ENCODE data around the gene MAP2K3. TPM values are rescaled to one million over a fixed set of nuclear protein-coding genes. Genes with fewer than 3 reads are reported as not detected.
"Not testable (repeated sequence)": the region's sequence is repeated elsewhere in the genome, so short reads cannot be mapped to it uniquely, and the experiment has no call there.

Gene MAP2K3
- total and polyA plus RNA-seq, 12 donors: 6.4 to 64.8 (median 32.2) TPM

GRCh38 chr17:21303441-21304065 is 19.0 kb downstream of the MAP2K3 start:
- peak in 2 of 7 donors; percentile 6 to 13 for DNase-seq
- Histone ChIP-seq H3K4me3 (no peak overlapping the region), H3K9me3 (replicated peaks in 1 of 3) (peaks cover 0 to 2% (median 0%) of the 10 kb centered on the region in 3 donors), H3K27ac (no peak overlapping the region), H3K27me3 (no peaks in the 10 kb centered on the region), H3K36me3 (replicated peaks in 1 of 2) (peaks cover 0 to 77% of the 10 kb centered on the region in 2 donors), H3K4me1 (replicated peaks in 1 of 2) (no peaks in the 10 kb centered on the region)
- TF ChIP-seq CTCF (IDR thresholded peaks at IDR 0.05) (no peak), POLR2A (IDR thresholded peaks at IDR 0.05) (no peak)
- 76 to 85% (median 80%) methylated on average over 8 of the region's 8 CpGs for WGBS, 4 donors
- intact Hi-C loops (cut with DNase I): no loop called here

GRCh38 chr17:21304091-21304490 is 19.6 kb downstream of the MAP2K3 start:
- Histone ChIP-seq H3K27me3 (no peaks in the 10 kb centered on the region), H3K9me3 (replicated peaks in 1 of 3) (peaks cover 0 to 8% (median 0%) of the 10 kb centered on the region in 3 donors), H3K4me1 (replicated peaks in 1 of 2) (no peaks in the 10 kb centered on the region), H3K36me3 (replicated peaks in 1 of 2) (peaks cover 0 to 77% of the 10 kb centered on the region in 2 donors), H3K4me3 (no peak overlapping the region), H3K27ac (no peak overlapping the region)
- 66 to 78% (median 74%) methylated on average over 8 to 9 of the region's 9 CpGs for WGBS, 4 donors
- peak in 3 of 7 donors; percentile 12 to 20 (median 16) for DNase-seq
- intact Hi-C loops (cut with DNase I): no loop called here
- no peak for TF ChIP-seq POLR2A (IDR thresholded peaks at IDR 0.05)
- no peak for TF ChIP-seq CTCF (IDR thresholded peaks at IDR 0.05)

GRCh38 chr17:21304551-21305151 is 20.1 kb downstream of the MAP2K3 start:
- peak in 5 of 7 donors; percentile 5 to 49 (median 13) for DNase-seq
- H3K27ac ChIP-seq; intact Hi-C loops (cut with DNase I); H3K9me3 ChIP-seq (replicated peaks in 1 of 3); H3K4me1 ChIP-seq (replicated peaks in 1 of 2); H3K27me3 ChIP-seq; H3K4me3 ChIP-seq: not testable (repeated sequence)
- WGBS, 4 donors: 83 to 90% (median 85%) methylated on average over 12 to 17 of the region's 17 CpGs
- H3K36me3 ChIP-seq (replicated peaks in 1 of 2): peaks cover 0 to 74% of the 10 kb centered on the region in 2 donors

GRCh38 chr17:21305431-21306180 is 21.1 kb downstream of the MAP2K3 start:
- WGBS, 4 donors: 87 to 96% (median 92%) methylated on average over 14 to 20 of the region's 20 CpGs
- H3K4me1 ChIP-seq (replicated peaks in 1 of 2); H3K9me3 ChIP-seq (replicated peaks in 1 of 3); intact Hi-C loops (cut with DNase I); H3K27me3 ChIP-seq; H3K27ac ChIP-seq; H3K4me3 ChIP-seq: not testable (repeated sequence)
- peaks cover 0 to 70% of the 10 kb centered on the region in 2 donors for H3K36me3 ChIP-seq (replicated peaks in 1 of 2)
- peak in 4 of 7 donors; percentile 4 to 49 (median 14) for DNase-seq

GRCh38 chr17:21306611-21307272 is 22.2 kb downstream of the MAP2K3 start:
- H3K9me3 ChIP-seq (replicated peaks in 1 of 3); H3K4me1 ChIP-seq (replicated peaks in 1 of 2); intact Hi-C loops (cut with DNase I); H3K27me3 ChIP-seq; H3K4me3 ChIP-seq; H3K27ac ChIP-seq: not testable (repeated sequence)
- WGBS, 4 donors: 75 to 78% (median 76%) methylated on average over 5 to 8 of the region's 8 CpGs
- peaks cover 0 to 60% of the 10 kb centered on the region in 2 donors for H3K36me3 ChIP-seq (replicated peaks in 1 of 2)
- peak in 2 of 7 donors; percentile 9 to 27 for DNase-seq

GRCh38 chr17:21307273-21307625 is 22.7 kb downstream of the MAP2K3 start:
- H3K9me3 ChIP-seq (replicated peaks in 1 of 3); H3K27me3 ChIP-seq; intact Hi-C loops (cut with DNase I); H3K27ac ChIP-seq; H3K4me3 ChIP-seq; H3K4me1 ChIP-seq (replicated peaks in 1 of 2): not testable (repeated sequence)
- H3K36me3 ChIP-seq (replicated peaks in 1 of 2): peaks cover 0 to 61% of the 10 kb centered on the region in 2 donors
- DNase-seq: peak in 2 of 7 donors; percentile 9 to 28
- WGBS, 4 donors: 22 to 72% (median 64%) methylated on average over 2 to 5 of the region's 5 CpGs

- H3K4me1 ChIP-seq (replicated peaks in 1 of 2); intact Hi-C loops (cut with DNase I); H3K9me3 ChIP-seq (replicated peaks in 1 of 3); H3K27ac ChIP-seq; H3K27me3 ChIP-seq; H3K4me3 ChIP-seq: not testable (repeated sequence)
- H3K36me3 ChIP-seq (replicated peaks in 1 of 2): peaks cover 0 to 59% of the 10 kb centered on the region in 2 donors
- peak in 2 of 7 donors; percentile 18 to 49 for DNase-seq
- 89 to 95% (median 93%) methylated on average over 6 of the region's 6 CpGs for WGBS, 4 donors
These were observed 24.4 kb downstream of the MAP2K3 start for GRCh38 chr17:21308931-21309381.

GRCh38 chr17:21310061-21310765 is 25.7 kb downstream of the MAP2K3 start:
- intact Hi-C loops (cut with DNase I); H3K27me3 ChIP-seq; H3K9me3 ChIP-seq (replicated peaks in 1 of 3); H3K4me1 ChIP-seq (replicated peaks in 1 of 2); H3K27ac ChIP-seq; H3K4me3 ChIP-seq: not testable (repeated sequence)
- DNase-seq: peak in 3 of 7 donors; percentile 14 to 44 (median 19)
- 72 to 95% (median 81%) methylated on average over 14 to 16 of the region's 16 CpGs for WGBS, 4 donors
- peaks cover 0 to 58% of the 10 kb centered on the region in 2 donors for H3K36me3 ChIP-seq (replicated peaks in 1 of 2)

Data from adrenal gland (tissue), 12 donors.